CD14-positive monocyte (primary cell): ENCODE measurements around the gene RPL12. TPM values are rescaled to one million over a fixed set of nuclear protein-coding genes. Genes with fewer than 3 reads are reported as not detected.

Experiments used
- DNase-seq, 3 donors: peaks; one replicate each; pipeline ENCODE4 v3.0.0-alpha.2; 2011 to 2022
- H2AFZ ChIP-seq: 2 replicates; pipeline ENCODE4 v1.6.0; 2012; ENCODE audit warnings: mild to moderate bottlenecking, low read depth, low read length, inconsistent platforms; ENCODE audit not compliant: insufficient read depth, poor library complexity, severe bottlenecking
- H3K27ac ChIP-seq, 2 donors: 1 replicate in 1 of 2; 2 replicates in 1 of 2; pipeline ENCODE4 v1.5.1; 2012 to 2013; ENCODE audit warnings: low read length in 2 of 2, control low read depth in 1 of 2, inconsistent platforms in 1 of 2, low read depth in 1 of 2, mild to moderate bottlenecking in 1 of 2
- H3K27me3 ChIP-seq, 2 donors: one replicate each; pipeline versions ENCODE4 v1.6.0 to v1.6.1; 2011 to 2013; ENCODE audit warnings: low read length in 2 of 2; ENCODE audit not compliant: control insufficient read depth in 2 of 2, insufficient read depth in 2 of 2
- H3K36me3 ChIP-seq, 2 donors: replicated peaks in 1 of 2; 1 replicate in 1 of 2; 2 replicates in 1 of 2; pipeline versions ENCODE4 v1.5.1 to v1.6.1; 2012 to 2013; ENCODE audit warnings: low read length in 2 of 2, control low read depth in 1 of 2, inconsistent platforms in 1 of 2, mild to moderate bottlenecking in 1 of 2; ENCODE audit not compliant: insufficient read depth in 2 of 2, control insufficient read depth in 1 of 2
- H3K4me1 ChIP-seq, 2 donors: 1 replicate in 1 of 2; 2 replicates in 1 of 2; pipeline versions ENCODE4 v1.5.1 to v1.6.1; 2012 to 2013; ENCODE audit warnings: low read length in 2 of 2, control low read depth in 1 of 2, inconsistent platforms in 1 of 2, mild to moderate bottlenecking in 1 of 2, moderate library complexity in 1 of 2; ENCODE audit not compliant: insufficient read depth in 2 of 2, control insufficient read depth in 1 of 2
- H3K4me2 ChIP-seq: replicated peaks from 2 replicates; pipeline ENCODE3; 2012; ENCODE audit warnings: low read length, moderate library complexity, mild to moderate bottlenecking; ENCODE audit not compliant: poor library complexity, severe bottlenecking; ENCODE audit errors: extremely low read depth
- H3K4me3 ChIP-seq, 3 experiments: fragments of 200-600 bp in 1 of 3; sonication (generic) in 1 of 3; replicated peaks in 1 of 3; 1 replicate in 2 of 3; 2 replicates in 1 of 3; pipeline ENCODE4 v1.5.1; 2011 to 2013; ENCODE audit warnings: low read length in 3 of 3, mild to moderate bottlenecking in 3 of 3, control low read depth in 2 of 3, low read depth in 2 of 3, inconsistent platforms in 1 of 3, moderate library complexity in 1 of 3
- H3K79me2 ChIP-seq: 2 replicates; pipeline ENCODE4 v1.6.0; 2012; ENCODE audit warnings: mild to moderate bottlenecking, control low read depth, inconsistent platforms, low read length, moderate library complexity; ENCODE audit not compliant: insufficient read depth
- H3K9ac ChIP-seq: 2 replicates; pipeline ENCODE4 v1.6.0; 2017; ENCODE audit warnings: low read length, mild to moderate bottlenecking; ENCODE audit not compliant: insufficient read depth, poor library complexity, severe bottlenecking
- H3K9me3 ChIP-seq, 2 donors: replicated peaks in 1 of 2; 1 replicate in 1 of 2; 2 replicates in 1 of 2; pipeline versions ENCODE4 v1.5.1 to v1.6.1; 2012 to 2013; ENCODE audit warnings: low read length in 2 of 2, control low read depth in 1 of 2; ENCODE audit not compliant: control insufficient read depth in 1 of 2, insufficient read depth in 1 of 2
- H4K20me1 ChIP-seq: 2 replicates; pipeline ENCODE4 v1.6.0; 2012; ENCODE audit warnings: mild to moderate bottlenecking, low read length, control low read depth, moderate library complexity; ENCODE audit not compliant: insufficient read depth
- H3K27ac Mint-ChIP-seq, 7 donors: one replicate each; pipeline ENCODE4 v1.8.0; 2020; ENCODE audit warnings: mild to moderate bottlenecking in 7 of 7, mixed read lengths in 7 of 7, moderate library complexity in 6 of 7, inconsistent platforms in 2 of 7
- H3K27me3 Mint-ChIP-seq, 3 donors: one replicate each; pipeline ENCODE4 v1.8.0; 2021 to 2022; ENCODE audit warnings: low read depth in 3 of 3, mild to moderate bottlenecking in 3 of 3, mixed read lengths in 3 of 3, moderate library complexity in 3 of 3, inconsistent platforms in 1 of 3
- H3K36me3 Mint-ChIP-seq, 2 donors: one replicate each; pipeline ENCODE4 v1.8.0; 2020; ENCODE audit warnings: mixed read lengths in 2 of 2, inconsistent platforms in 1 of 2, mild to moderate bottlenecking in 1 of 2
- H3K4me1 Mint-ChIP-seq: one replicate; pipeline ENCODE4 v1.8.0; 2020; ENCODE audit warnings: mild to moderate bottlenecking, mixed read lengths
- H3K4me3 Mint-ChIP-seq, 2 donors: one replicate each; pipeline ENCODE4 v1.8.0; 2020; ENCODE audit warnings: mild to moderate bottlenecking in 2 of 2, mixed read lengths in 2 of 2, moderate library complexity in 1 of 2
- H3K9me3 Mint-ChIP-seq, 7 donors: one replicate each; pipeline ENCODE4 v1.8.0; 2020 to 2022; ENCODE audit warnings: mixed read lengths in 7 of 7, mild to moderate bottlenecking in 6 of 7, moderate library complexity in 6 of 7, inconsistent platforms in 2 of 7
- WGBS: methylation state at CpG from one replicate; pipeline ENCODE4 v1.1.5; 2013; ENCODE audit warnings: missing lambda C conversion rate; ENCODE audit not compliant: insufficient coverage; 5-methylcytosine and 5-hydroxymethylcytosine counted together
- intact Hi-C, 2 donors: fragments of 100-400 bp; cut with micrococcal nuclease; formaldehyde crosslinking; loops; one replicate each; pipeline versions ENCODE4 v1.15.0 to v1.15.1; 2023
- polyA plus RNA-seq, 3 donors: library from polyadenylated mRNA; depleted of rRNA in 1 of 3; unstranded in 2 of 3; stranded (reverse) in 1 of 3; fragments of 300-500 nt in 2 of 3; fragments of >200 nt in 1 of 3; fragmentation: Illumina TruSeq in 2 of 3; gene quantifications; 1 replicate in 2 of 3; 2 replicates in 1 of 3; pipeline ENCODE4 v1.2.3, GENCODE V29; 2012 to 2021
- TF ChIP-seq, protein P1 (sequence below): fragments of 200-600 bp; IDR thresholded peaks from one replicate; pipeline ENCODE4 v1.8.0; 2022; ENCODE audit warnings: antibody characterized with exemption, mild to moderate bottlenecking

The RPL12 gene
- polyA plus RNA-seq, 3 donors = 417 to 1,509 (median 490) TPM

GRCh38 chr9:127438394-127438793 lies 12.8 kb downstream of the RPL12 start:
- Histone ChIP-seq H3K36me3 (peaks cover 81 to 92% of the 10 kb centered on the region in 2 donors), H4K20me1 (no peaks in the 10 kb centered on the region), H3K9me3 (no peaks in the 10 kb centered on the region), H3K4me2 (no peak overlapping the region), H3K79me2 (no peaks in the 10 kb centered on the region), H3K9ac (no peak overlapping the region), H3K27ac (no peak overlapping the region), H3K4me3 (no peak overlapping the region), H3K4me1 (no peaks in the 10 kb centered on the region), H3K27me3 (no peaks in the 10 kb centered on the region), H2AFZ (no peak overlapping the region)
- DNase-seq = no peak
- peaks cover 83 to 94% of the 10 kb centered on the region in 2 donors for H3K36me3 Mint-ChIP-seq
- WGBS = 100% methylated on average over 8 of the region's 9 CpGs
- intact Hi-C loops = no loop called here
- H3K27ac Mint-ChIP-seq = no peak overlapping the region
- peaks cover 0 to 5% (median 0%) of the 10 kb centered on the region in 3 donors for H3K27me3 Mint-ChIP-seq
- no peak overlapping the region for H3K4me3 Mint-ChIP-seq
- peaks cover 0 to under 1% (median 0%) of the 10 kb centered on the region in 7 donors for H3K9me3 Mint-ChIP-seq
- TF ChIP-seq, protein P1, sequence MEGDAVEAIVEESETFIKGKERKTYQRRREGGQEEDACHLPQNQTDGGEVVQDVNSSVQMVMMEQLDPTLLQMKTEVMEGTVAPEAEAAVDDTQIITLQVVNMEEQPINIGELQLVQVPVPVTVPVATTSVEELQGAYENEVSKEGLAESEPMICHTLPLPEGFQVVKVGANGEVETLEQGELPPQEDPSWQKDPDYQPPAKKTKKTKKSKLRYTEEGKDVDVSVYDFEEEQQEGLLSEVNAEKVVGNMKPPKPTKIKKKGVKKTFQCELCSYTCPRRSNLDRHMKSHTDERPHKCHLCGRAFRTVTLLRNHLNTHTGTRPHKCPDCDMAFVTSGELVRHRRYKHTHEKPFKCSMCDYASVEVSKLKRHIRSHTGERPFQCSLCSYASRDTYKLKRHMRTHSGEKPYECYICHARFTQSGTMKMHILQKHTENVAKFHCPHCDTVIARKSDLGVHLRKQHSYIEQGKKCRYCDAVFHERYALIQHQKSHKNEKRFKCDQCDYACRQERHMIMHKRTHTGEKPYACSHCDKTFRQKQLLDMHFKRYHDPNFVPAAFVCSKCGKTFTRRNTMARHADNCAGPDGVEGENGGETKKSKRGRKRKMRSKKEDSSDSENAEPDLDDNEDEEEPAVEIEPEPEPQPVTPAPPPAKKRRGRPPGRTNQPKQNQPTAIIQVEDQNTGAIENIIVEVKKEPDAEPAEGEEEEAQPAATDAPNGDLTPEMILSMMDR = no peak
- H3K4me1 Mint-ChIP-seq = no peaks in the 10 kb centered on the region

- Histone ChIP-seq H3K79me2 (no peaks in the 10 kb centered on the region), H3K27me3 (no peaks in the 10 kb centered on the region), H3K9ac (no peak overlapping the region), H3K4me3 (no peak overlapping the region), H3K27ac (no peak overlapping the region), H4K20me1 (no peaks in the 10 kb centered on the region), H3K36me3 (peaks cover 81 to 94% of the 10 kb centered on the region in 2 donors), H3K9me3 (no peaks in the 10 kb centered on the region), H3K4me2 (no peak overlapping the region), H3K4me1 (no peaks in the 10 kb centered on the region), H2AFZ (no peak overlapping the region)
- DNase-seq = no peak
- no peak overlapping the region for H3K4me3 Mint-ChIP-seq
- peaks cover 85 to 100% of the 10 kb centered on the region in 2 donors for H3K36me3 Mint-ChIP-seq
- TF ChIP-seq, protein P1 = no peak
- no peaks in the 10 kb centered on the region for H3K4me1 Mint-ChIP-seq
- H3K9me3 Mint-ChIP-seq = no peaks in the 10 kb centered on the region
- no peak overlapping the region for H3K27ac Mint-ChIP-seq
- 68% methylated on average over 8 of the region's 12 CpGs for WGBS
- intact Hi-C loops = no loop called here
- peaks cover 0 to 5% (median 0%) of the 10 kb centered on the region in 3 donors for H3K27me3 Mint-ChIP-seq
These were observed 13.5 kb downstream of the RPL12 start for GRCh38 chr9:127437497-127438264.
